ENCODE results near the gene KLHL17.
"Not testable (repeated sequence)": the region's sequence is repeated elsewhere in the genome, so short reads cannot be mapped to it uniquely, and the experiment has no call there.

KLHL17 gene

GRCh38 chr1:937521-937920 lies 22.9 kb upstream of the KLHL17 start:
- DNase-seq = no peak

- DNase-seq = no peak
Observed at GRCh38 chr1:938088-938683, 22.2 kb upstream of the KLHL17 start.

GRCh38 chr1:938711-939489 lies 21.5 kb upstream of the KLHL17 start:
- DNase-seq = no peak

DNA sequence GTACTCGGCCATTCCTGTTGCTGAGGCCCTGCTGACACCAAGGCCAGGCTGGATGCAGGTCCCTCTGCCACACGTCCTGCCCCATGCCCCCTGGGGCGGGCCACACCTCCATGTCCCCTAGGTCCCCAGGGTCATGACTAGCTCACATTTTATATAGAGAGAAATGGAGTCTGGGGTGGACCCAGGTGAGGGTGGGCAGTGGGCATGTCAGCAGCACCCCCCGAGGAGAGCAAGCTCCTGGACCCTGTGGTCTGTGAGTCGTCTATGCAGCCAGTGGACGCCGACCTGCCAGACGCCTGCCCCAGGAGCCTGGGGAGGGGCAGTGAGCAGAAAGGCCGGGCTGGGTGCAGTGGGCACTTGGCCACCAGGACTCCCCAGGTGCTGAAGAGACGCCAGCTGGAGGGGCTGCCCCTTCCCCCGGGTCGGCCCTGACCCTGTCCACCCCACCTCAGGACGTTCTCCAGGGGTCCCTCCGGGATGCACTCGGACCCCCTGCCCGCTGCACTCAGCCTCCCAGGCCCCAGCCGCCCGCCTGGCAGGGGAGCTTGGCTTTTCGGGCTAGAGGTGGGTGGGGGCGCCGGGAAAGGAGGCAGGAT lies 20.8 kb upstream of the KLHL17 start:
- DNase-seq = no peak

DNA sequence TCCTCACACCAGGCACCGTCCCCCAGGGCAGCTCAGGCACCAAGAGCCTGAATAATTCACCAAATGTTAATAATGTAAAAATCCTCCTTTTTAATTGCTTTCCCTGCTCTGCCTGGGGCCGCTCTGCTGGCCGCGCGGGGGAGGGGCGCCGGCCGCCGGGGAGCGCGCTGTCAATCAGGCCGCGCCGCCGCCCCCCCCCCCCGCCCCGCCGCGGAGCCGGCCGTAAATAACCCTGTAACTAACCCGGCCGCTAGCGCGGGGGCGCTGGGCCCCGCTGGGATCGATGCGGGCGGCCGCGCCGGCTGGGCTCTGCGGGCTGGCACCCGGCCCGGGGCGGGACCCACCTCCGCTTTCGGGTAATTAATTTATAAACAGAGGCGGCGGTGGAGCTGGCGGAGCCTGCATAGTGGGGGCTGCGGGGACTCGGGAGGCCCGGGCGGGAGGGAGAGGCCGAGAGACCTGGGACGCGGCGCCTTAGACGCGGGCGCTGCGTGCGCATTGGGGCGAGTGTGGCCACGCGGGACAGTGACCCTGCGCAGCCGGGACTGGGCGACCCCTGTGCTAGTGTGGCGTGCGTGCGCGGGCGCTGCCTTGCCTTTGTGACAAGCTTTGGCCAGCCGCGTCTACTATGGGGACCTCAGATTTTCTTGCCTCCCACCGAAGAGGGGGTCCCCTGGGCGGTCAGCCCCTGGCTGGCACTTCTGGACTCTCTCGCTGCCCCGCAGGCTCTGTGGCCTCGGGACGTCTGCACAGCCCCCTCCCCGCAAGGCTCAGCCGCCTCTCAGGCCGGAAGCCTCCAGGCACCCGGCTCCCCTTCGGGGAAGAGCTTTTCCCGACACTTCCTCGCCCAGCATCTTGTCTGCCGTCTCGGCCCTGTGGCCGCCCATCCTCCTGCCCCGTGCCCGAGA lies 20.0 kb upstream of the KLHL17 start:
- DNase-seq = no peak

DNA sequence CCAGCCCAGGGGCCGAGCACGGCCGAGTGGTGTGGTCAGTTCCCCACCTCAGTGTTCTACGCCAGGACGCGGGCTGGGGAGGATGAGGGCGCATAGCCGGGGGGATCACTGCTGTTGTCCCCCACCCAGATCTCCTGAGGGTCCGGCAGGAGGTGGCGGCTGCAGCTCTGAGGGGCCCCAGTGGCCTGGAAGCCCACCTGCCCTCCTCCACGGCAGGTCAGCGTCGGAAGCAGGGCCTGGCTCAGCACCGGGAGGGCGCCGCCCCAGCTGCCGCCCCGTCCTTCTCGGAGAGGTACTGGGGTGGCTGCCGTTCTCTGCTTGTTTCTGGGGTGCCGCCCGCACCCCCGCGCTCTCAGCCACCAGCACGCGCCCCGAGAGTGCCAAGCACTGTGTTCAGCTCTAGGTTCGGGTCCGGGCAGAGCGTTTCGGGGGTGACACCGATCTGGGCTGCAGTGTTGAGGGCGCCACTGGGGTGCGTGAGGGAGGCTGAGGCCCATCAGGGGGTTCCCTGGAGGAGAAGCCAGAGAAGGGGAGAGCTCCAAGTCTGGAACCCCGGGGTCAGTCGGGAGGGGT lies 19.3 kb upstream of the KLHL17 start:
- no peak for DNase-seq

DNA sequence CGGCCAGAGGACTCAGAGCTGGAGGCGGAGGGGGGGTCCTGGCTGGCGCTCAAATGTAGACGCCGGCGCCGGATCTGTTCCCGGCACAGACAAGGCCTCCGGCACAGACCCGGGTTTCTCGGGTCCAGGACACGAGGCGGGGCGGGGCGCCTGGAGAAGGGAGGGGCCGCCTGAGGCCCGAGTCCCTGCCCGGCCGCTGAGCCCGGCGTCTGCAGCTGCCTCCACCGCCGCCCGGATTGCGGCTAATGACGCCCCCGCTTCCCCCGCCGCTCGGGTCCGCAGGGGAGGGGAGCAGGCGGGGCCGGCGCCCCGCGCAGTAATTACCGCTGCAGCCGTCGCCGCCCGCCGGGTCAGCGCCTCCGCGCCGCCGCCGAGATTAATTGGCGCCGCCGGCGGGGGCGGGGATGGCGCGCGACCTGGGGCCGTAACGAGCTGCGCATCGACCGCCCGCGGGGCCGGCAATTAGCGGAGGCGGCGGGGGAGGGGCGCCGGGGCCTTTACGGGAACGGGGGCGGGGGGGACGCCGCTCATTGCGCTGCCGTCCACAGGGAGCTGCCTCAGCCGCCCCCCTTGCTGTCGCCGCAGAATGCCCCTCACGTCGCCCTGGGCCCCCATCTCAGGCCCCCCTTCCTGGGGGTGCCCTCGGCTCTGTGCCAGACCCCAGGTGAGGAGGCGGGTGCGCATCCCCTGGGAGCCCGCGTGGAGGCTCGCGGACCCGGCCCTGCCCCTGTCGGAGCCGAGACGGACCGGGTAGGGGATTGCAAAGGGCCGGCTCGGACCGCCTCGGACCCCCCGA lies 18.6 kb upstream of the KLHL17 start:
- no peak for DNase-seq

GRCh38 chr1:942411-942821 lies 18.0 kb upstream of the KLHL17 start:
- DNase-seq = no peak

DNA sequence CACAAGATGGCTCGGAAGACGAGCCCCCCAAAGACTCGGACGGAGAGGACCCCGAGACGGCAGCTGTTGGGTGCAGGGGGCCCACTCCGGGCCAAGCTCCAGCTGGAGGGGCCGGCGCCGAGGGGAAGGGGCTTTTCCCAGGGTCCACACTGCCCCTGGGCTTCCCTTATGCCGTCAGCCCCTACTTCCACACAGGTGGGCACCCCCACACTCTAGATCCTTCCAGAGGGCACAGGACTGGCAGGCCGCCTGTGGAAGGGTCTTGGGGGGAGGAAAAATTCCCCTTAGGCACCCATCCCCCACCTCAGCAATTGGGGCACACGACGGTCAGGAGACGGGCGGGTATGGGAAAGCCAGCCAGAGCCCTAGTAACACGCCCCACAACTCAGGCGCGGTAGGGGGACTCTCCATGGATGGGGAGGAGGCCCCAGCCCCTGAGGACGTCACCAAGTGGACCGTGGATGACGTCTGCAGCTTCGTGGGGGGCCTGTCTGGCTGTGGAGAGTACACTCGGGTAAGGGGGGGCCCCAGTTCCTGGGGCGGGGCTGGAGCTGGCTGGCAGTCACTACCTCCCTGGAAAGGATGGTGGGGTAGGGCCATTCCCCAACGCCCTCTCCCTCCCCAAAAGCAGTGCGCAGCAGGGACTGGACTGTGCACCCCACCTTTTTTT lies 17.4 kb upstream of the KLHL17 start:
- DNase-seq = no peak

GRCh38 chr1:943545-944340 lies 16.6 kb upstream of the KLHL17 start:
- DNase-seq = no peak

- no peak for DNase-seq
Observed at GRCh38 chr1:944341-945325, 15.8 kb upstream of the KLHL17 start.

- DNase-seq = no peak
Observed at GRCh38 chr1:945688-946556, 14.5 kb upstream of the KLHL17 start.

GRCh38 chr1:946811-947210 lies 13.6 kb upstream of the KLHL17 start:
- not testable (repeated sequence) for DNase-seq

DNA sequence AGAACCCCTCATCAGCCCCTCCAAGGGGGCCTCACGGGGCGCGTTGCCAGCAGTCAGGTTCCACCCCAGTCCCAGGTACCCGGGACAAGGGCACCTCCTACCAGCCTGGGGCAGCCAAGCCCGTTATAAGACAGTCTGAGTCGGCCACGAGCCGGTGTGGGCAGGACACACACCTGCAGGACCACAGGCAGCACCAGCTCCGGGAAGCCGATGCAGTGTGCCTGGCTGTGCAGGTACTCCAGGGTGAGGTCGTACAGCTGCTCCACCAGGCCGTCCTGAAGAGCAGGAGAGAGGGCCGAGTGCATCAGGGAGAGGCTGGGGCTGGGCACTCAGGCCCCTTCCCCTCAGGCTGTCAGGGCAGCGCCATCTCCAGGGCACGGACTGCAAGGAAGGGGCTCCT lies 12.4 kb upstream of the KLHL17 start:
- no peak for DNase-seq

DNA sequence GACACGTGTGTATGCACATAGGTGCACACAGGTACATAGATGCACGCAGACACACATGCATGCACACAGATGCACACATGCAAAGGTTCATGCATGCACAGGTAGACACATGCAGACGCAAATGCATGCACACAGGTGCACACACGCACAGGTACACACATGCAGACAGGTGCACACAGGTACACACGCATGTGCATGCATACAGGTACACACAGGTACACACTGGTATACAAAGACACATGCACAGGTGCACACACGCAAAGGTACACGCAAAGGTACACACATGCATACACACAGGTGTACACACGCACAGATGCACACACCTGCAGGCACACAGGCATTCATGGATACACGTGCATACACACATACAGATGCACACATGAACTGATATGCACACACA lies 10.1 kb upstream of the KLHL17 start:
- DNase-seq = no peak

DNA sequence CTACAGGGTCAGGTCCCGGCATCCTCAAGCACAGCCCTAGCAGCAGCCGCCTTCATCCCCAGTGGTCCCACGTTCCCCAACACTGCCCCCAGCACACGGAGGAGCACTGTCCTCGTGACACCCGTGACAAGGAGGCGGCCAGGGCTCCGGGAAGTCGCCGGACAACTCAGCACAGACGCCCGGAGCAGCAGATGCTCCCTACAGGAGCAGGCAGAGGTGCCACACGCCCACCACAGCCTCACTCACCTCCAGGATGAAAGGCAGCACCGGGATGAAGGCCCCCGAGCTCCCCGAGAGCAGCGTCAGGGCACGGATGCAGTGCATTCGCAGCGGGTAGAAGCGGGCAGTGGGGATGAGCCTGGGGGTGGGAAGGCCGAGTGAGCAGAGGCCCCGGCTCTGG lies 9.5 kb upstream of the KLHL17 start:
- DNase-seq = no peak

DNA sequence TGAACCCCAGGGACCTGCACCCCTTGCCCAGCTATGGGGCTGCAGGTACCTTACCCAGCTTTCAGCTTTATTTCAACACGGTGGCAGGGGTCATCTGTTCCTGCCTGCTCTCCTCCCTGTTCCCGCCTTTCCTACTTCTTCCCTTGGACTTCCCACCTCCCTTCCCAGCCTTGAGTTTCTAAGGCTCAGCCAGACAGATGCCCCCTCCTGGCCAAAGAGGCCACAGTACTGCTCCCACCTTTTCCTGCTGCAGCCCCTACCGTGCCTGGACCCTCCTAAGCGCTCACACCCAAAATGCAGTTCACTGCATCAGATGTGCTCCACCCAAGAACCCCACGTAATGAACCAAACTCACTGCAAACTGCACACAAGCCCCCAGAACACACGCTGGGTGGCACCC lies 9.0 kb upstream of the KLHL17 start:
- no peak for DNase-seq

DNA sequence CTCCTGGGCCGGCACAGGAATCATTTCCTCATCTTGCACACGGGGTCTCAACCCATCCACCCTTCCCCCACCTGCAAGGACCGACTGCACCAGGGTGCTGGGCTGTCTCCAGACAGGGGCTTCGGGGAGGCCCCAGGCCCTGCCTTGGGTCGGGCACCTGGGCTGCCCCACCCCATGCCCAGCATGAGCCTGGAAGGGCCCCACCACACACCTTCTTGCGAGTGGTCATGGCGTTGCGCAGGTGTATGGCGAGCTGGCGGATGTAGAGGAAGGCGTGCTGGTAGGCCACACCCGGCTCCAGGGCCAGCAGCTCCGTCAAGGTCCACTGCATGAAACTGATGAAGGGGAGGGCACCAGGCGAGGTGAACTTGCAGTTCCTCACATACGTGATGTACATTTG lies 8.2 kb upstream of the KLHL17 start:
- no peak for DNase-seq

Data from GOT3 (cell line).